Stomach (tissue), 4 donors: ENCODE measurements around the gene ZC3H12D.
"Not testable (repeated sequence)": the region's sequence is repeated elsewhere in the genome, so short reads cannot be mapped to it uniquely, and the experiment has no call there.

Source experiments
- EP300 ChIP-seq: sonication (generic); formaldehyde crosslinking; IDR thresholded peaks from one replicate; pipeline ENCODE4 v1.6.1; 2017; ENCODE audit warnings: antibody characterized with exemption
- POLR2A ChIP-seq, 4 donors: fragments of 450-650 bp; IDR thresholded peaks; one replicate each; pipeline ENCODE4 v1.6.1; 2016; ENCODE audit warnings: antibody characterized with exemption in 4 of 4, control low read depth in 2 of 4, mild to moderate bottlenecking in 1 of 4, moderate library complexity in 1 of 4
- POLR2AphosphoS5 ChIP-seq, 3 donors: sonication (generic); formaldehyde crosslinking; IDR thresholded peaks; one replicate each; pipeline ENCODE4 v1.6.1; 2016; ENCODE audit warnings: antibody characterized with exemption in 3 of 3
- TF ChIP-seq, protein P1 (sequence below), 7 experiments: fragments of 450-650 bp in 4 of 7; fragments of 200-600 bp in 3 of 7; sonication (generic) in 3 of 7; IDR thresholded peaks; one replicate each; pipeline ENCODE4 v1.5.1; 2016 to 2019; ENCODE audit warnings: antibody characterized with exemption in 7 of 7, control low read depth in 2 of 7, mild to moderate bottlenecking in 1 of 7

DNA sequence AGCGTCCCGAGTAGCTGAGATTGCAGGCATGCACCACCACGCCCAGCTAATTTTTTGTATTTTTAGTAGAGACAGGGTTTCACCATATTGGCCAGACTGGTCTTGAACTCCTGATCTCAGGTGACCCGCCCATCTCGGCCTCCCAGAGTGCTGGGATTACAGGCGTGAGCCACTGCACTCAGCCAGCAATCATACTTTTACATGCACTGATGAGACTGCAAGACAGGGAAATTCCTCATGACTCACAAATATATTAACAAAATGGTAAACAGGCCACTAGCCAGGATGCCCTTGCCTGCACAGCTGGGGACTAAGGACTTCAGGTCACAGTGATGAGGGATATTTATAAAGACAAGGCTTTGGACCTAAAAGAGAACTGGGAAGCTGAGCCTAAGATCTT is 11.8 kb upstream of the ZC3H12D start:
- TF ChIP-seq POLR2AphosphoS5 (IDR thresholded peaks at IDR 0.05); POLR2A (IDR thresholded peaks at IDR 0.05); EP300: not testable (repeated sequence)
- TF ChIP-seq, protein P1, sequence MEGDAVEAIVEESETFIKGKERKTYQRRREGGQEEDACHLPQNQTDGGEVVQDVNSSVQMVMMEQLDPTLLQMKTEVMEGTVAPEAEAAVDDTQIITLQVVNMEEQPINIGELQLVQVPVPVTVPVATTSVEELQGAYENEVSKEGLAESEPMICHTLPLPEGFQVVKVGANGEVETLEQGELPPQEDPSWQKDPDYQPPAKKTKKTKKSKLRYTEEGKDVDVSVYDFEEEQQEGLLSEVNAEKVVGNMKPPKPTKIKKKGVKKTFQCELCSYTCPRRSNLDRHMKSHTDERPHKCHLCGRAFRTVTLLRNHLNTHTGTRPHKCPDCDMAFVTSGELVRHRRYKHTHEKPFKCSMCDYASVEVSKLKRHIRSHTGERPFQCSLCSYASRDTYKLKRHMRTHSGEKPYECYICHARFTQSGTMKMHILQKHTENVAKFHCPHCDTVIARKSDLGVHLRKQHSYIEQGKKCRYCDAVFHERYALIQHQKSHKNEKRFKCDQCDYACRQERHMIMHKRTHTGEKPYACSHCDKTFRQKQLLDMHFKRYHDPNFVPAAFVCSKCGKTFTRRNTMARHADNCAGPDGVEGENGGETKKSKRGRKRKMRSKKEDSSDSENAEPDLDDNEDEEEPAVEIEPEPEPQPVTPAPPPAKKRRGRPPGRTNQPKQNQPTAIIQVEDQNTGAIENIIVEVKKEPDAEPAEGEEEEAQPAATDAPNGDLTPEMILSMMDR (IDR thresholded peaks at IDR 0.05): not testable (repeated sequence)
